ENCODE results near the gene GFOD2.

Gene GFOD2

DNA sequence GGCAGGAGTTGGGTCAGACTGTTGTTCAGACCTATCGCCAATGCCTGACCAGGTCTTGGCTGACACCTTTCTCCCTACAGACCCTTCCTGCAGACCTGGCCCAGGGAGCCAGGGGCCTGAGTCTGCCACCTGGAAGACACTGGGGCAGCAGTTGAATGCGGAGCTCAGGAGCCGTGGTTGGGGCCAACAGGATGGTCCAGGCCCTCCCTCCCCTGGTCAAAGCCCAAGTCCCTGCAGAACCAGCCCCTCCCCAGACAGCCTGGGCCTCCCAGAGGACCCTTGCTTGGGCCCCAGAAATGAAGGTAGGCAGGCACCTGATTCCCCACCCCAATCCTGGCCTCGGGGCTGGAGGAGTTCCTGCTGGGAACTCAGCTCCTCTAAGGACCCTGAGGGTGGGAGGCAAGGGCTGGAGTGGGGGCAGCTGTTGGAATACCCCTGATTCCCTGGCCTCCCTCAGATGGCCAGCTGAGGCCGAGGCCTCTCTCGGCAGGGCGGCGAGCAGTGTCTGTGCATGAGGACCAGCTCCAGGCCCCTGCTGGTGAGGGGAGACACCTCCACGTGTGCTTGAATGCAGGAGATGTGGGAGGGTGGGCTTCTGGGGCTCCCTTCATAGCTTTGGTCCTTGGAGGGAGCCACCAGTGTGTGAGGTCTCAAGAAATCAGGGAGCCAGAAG lies 62.6 kb downstream of the GFOD2 start:
- no peak for DNase-seq

- DNase-seq: no peak
Observed at GRCh38 chr16:67655363-67655762, 63.8 kb downstream of the GFOD2 start.

- DNase-seq: no peak
Observed at GRCh38 chr16:67654403-67654911, 64.7 kb downstream of the GFOD2 start.

DNA sequence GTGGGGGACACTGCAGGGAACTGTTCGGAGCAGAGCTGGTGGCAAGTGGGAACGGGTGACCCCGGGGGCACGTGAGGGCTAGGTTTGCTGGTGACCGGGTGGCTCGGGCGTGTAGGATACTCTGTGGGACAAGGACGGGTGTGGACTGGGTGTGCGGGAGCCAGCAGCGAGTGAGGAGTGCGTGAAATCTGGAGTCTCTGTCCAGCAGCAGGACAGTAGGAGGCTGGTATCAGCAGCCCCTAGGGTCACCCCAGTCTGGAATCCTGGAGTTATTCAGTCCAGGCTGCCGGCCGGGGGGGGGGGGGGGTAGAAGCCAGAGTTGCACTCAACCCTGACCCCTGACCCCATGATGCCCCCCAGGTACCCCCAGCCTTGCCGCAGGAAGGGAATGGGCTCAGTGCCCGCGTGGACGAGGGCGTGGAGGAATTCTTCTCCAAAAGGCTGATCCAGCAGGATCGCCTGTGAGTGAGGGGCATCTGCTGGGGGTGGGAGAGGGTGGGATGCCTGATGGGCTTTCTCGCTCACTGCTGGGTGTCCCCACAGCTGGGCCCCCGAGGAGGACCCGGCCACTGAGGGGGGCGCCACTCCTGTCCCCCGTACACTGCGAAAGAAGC lies 65.2 kb downstream of the GFOD2 start:
- DNase-seq: no peak

DNA sequence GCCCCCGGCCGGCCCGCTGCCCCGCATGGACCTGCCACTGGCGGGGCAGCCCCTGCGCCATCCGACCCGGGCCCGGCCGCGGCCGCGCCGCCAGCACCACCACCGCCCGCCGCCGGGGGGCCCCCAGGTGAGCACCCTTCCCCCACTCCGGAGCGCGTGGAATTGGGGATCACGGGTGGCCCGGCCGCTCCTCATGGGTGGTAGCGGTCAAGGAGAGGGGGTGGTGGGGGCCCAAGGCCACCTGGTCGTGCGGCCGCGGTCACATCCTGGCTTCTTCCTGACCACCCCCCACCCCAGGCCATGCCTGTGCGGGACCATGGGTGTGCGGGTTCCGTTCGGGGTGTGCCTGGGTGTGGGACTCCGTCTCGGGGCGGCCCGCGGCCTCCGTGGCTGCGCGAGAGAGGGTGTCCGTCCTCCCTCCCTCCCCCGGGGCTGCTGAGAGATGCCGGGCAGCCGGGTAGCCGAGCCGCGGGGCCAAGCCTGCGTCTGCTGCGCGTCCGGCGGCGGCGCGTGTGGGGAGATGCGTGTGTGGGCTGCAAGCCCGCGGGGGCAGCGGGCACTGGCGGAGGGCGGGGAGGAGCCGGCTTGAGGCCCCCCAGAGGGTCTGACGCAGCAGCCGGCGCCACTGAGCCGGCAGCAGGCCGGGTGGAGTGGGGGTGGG lies 65.9 kb downstream of the GFOD2 start:
- DNase-seq: no peak

DNA sequence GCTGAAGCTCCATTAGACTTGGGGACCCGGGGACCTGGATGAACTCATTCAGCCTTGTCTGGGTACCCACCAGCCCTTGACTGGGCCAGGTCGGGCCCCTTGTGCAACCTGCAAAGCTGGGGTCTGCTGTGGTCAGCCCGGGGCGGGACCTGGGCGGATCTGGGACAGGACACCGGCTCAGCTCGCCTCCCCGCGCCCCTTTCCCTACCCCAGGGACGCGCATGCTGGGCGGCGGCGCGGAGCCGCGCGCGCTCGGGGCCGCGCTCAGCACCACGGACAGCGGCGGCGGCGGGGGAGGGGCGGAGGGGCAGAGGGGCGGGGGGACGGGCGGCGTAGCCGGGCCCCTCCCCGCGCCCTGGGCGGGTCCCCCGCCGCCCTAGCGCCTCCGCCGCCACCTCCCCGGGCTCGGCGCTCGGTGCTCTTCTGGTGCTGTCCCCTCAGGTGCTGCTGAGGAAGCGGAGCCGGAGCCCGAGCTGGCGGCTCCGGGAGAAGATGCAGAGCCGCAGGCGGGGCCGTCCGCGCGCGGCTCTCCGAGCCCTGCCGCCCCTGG lies 66.5 kb downstream of the GFOD2 start:
- no peak for DNase-seq

DNA sequence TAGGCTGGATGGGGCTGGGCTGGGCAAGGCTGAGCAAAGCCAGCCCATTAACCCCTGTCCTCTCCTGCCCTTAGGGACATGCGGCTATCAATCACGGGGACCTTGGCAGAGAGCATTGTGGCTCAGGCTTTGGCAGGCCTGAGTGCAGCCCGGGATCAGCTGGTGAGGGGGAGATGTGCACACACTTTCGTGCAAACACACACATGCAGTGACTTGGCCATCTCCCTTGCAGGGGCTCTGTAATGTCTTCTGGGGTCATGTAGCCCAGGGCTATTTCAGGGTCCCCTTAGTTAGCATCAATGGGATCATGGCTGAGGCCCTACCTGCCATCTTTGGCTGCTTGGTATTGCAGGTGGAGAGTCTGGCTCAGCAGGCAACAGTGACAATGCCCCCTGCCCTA lies 67.3 kb downstream of the GFOD2 start:
- no peak for DNase-seq

DNA sequence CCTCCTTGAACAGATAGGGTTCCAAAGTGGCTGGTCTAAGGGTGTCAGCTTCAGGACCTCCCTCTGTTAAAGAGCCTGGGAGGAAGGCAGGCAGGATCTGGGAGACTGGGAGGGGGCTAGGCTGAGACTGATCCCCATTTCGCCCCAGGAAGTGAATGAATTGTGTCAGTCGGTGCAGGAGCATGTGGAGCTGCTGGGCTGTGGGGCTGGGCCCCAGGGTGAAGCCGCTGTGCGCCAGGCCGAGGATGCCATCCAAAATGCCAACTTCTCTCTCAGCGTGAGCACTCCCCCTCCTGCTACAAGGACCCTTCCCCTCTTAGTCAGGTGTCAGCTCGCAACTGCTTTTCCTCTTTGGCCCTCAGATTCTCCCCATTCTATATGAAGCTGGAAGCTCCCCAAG lies 68.1 kb downstream of the GFOD2 start:
- DNase-seq: no peak

GRCh38 chr16:67650023-67650422 lies 69.1 kb downstream of the GFOD2 start:
- no peak for DNase-seq

- DNase-seq: no peak
Observed at GRCh38 chr16:67649494-67649931, 69.6 kb downstream of the GFOD2 start.

DNA sequence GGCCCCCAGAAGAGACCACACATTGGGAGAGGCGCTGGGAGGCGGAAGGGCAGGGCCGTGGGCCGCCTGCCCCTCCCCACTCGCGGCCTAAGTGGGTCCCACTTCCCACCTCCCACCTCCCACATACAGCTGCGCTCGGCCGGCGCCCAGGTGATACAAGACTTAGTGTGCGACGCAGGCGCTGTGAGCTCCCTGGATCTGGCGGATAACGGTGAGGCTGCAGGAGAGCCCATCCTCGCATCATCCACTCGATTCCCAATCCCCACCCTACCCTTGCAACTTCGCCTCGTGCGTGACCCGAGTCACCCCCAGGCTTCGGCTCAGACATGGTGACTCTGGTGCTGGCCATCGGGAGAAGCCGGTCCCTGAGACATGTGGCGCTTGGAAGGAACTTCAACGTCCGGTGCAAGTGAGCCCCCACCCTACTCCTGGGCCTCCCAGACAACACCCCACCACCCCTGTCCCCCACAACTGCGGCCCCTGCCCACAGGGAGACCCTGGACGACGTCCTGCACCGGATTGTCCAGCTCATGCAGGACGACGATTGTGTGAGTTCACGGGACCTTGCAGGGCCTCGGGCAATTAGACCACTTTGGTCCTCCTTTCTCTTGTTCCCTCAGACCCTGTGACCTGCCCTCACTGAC lies 70.2 kb downstream of the GFOD2 start:
- DNase-seq: no peak

DNA sequence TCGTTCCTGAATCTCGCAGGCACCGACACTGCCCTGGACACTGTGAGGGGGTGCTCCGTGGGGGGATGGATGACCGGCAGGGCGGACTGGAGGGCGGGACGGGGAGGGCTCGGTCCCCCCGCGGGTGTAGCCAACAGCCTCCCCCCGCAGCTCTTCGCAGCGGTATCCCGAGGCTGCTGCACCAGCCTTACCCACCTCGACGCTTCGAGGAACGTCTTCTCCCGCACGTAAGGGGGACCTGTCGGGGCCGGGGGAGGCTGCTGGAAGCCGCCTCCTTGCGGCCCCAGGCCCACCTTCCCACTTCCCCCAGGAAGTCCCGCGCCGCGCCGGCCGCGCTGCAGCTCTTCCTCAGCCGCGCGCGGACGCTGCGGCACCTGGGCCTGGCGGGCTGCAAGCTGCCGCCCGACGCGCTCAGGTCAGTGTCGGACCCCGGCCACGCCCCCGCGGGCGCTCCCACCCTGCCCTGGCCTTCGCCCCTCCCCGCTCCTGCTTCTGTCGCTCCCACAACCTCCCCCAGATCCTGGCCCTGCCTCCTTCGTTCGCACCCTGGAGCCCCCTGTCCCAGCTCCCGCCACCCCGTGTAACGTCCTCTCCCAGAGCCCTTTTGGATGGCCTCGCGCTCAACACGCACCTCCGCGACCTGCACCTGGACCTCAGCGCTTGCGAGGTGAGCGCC lies 70.9 kb downstream of the GFOD2 start:
- no peak for DNase-seq

GRCh38 chr16:67647681-67648080 lies 71.4 kb downstream of the GFOD2 start:
- no peak for DNase-seq

GRCh38 chr16:67647111-67647651 lies 71.9 kb downstream of the GFOD2 start:
- no peak for DNase-seq

GRCh38 chr16:67645397-67646121 lies 73.6 kb downstream of the GFOD2 start:
- DNase-seq: no peak

GRCh38 chr16:67644038-67644437 lies 75.1 kb downstream of the GFOD2 start:
- no peak for DNase-seq

DNA sequence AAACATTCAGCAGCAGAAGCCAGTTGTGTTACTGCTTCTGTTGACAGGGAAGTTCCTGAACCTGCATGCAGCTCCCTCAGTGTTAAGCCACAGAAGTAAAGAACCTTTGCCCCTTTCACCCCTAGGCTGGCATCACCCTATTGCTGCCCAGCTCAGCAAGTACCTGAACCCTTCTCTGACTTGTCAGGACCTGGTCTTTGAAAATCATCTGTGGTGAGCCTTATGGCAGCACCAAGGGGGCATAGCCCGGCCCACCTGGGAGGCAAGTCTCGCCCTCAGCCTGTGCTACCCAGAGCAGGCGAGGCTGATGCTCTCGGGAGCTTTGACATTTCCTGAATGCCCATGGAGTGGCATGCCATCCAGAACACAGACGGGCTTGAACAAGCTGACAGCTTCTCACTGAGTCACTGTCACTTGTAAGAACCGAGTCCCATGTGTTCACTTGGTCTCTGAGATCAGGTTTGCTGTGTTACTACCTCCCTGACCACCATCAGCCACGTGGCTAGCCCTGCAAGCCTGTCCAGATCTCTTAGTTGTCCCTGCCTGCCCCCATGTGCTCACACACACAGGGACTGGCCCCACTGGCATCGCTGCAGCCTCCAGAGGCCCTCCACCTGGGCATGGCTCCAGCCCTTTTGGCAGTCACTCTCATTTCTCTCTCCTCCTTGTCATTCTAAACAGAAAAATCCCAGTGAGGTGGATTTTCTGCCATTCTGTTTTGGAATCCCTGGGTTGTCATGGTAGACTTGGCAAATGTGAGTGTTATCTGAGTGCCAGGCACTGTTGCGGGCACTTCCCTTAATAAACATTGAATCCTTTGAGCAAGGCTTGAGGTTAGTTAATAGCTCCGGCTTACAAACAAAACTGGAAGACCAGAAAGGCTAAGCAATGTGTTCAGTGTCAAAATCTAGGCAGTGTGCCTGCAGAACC lies 77.1 kb downstream of the GFOD2 start:
- no peak for DNase-seq

DNA sequence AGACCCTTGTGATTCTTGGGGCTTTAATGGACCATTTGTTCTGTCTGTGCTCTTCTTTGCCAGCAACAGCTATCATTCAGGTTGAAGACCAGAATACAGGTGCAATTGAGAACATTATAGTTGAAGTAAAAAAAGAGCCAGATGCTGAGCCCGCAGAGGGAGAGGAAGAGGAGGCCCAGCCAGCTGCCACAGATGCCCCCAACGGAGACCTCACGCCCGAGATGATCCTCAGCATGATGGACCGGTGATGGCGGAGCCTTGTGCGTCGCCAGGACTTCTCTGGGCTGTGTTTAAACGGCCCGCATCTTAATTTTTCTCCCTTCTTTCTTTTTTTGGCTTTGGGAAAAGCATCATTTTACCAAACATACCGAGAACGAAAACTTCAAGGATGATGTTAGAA lies 81.5 kb downstream of the GFOD2 start:
- DNase-seq: no peak

- DNase-seq: no peak
Observed at GRCh38 chr16:67636713-67637112, 82.4 kb downstream of the GFOD2 start.

DNA sequence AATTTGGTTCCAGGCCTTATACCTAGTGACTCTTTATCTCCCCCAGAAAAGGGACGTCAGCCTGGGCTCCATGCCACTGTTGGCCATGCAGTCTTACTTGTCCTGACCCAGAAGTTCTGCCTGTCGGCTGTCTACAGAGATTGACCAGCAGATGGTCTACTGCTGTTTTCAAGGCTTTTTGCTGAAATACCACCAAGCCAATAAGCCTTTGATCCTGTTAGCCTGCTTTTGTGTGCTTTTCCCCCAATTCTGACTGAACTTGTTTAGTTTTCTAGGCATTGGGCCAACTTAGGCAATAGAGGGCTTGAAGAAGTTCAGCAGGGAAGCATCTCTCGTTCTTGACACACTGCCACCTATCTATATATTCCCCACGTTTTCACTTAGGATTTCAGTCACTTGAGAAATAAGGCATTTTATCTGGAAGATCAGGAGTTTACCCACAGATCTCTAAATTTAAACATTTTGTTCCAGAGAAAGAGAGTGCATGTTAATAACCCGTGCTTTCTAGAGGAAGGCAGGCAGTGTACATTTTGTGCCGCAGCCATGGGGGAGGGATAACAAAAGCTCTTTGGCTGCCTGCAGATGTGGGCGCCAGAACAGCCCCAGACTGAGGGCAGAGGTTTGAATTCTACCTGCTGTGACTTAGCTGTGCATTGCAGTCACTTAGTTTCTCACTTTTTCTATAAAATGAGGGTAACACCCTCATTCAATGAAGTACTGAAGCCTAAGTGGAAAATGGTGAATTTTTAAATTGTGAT lies 86.5 kb downstream of the GFOD2 start:
- no peak for DNase-seq

Data from NCI-H1105 (cell line).